Smooth muscle cell (in vitro differentiated cells): ENCODE results near the gene MTUS2. TPM values are rescaled to one million over a fixed set of nuclear protein-coding genes. Genes with fewer than 3 reads are reported as not detected.

Experiments used
- DNase-seq: peaks from one replicate; lab custom pipeline; 2025; ENCODE audit not compliant: unreplicated experiment; lab: John Stamatoyannopoulos, UW
- H2AFZ ChIP-seq: fragments of 200-600 bp; sonication (generic); 2 replicates; pipeline ENCODE4 v1.6.0; 2016; ENCODE audit warnings: antibody characterized with exemption, low read depth, mild to moderate bottlenecking
- H3F3A ChIP-seq: fragments of 200-600 bp; sonication (generic); 2 replicates; pipeline ENCODE4 v1.6.0; 2017; ENCODE audit warnings: antibody characterized with exemption, low read depth
- H3K27ac ChIP-seq: fragments of 200-600 bp; sonication (generic); 2 replicates; pipeline ENCODE4 v1.5.1; 2016; ENCODE audit warnings: low read depth, mild to moderate bottlenecking
- H3K27me3 ChIP-seq: fragments of 200-600 bp; sonication (generic); 2 replicates; pipeline ENCODE4 v1.6.1; 2016; ENCODE audit warnings: low read depth, mild to moderate bottlenecking
- H3K36me3 ChIP-seq: fragments of 200-600 bp; sonication (generic); 2 replicates; pipeline ENCODE4 v1.5.1; 2016; ENCODE audit warnings: low read depth
- H3K4me1 ChIP-seq: fragments of 200-600 bp; sonication (generic); 2 replicates; pipeline ENCODE4 v1.5.1; 2016; ENCODE audit warnings: low read depth
- H3K4me2 ChIP-seq: fragments of 200-600 bp; sonication (generic); 2 replicates; pipeline ENCODE4 v1.6.0; 2016; ENCODE audit warnings: mild to moderate bottlenecking
- H3K4me3 ChIP-seq: fragments of 200-600 bp; sonication (generic); 2 replicates; pipeline ENCODE4 v1.5.1; 2016; ENCODE audit warnings: mild to moderate bottlenecking
- H3K79me2 ChIP-seq: fragments of 200-600 bp; sonication (generic); 2 replicates; pipeline ENCODE4 v1.6.0; 2016; ENCODE audit warnings: low read depth, mild to moderate bottlenecking
- H3K9ac ChIP-seq: fragments of 200-600 bp; sonication (generic); 2 replicates; pipeline ENCODE4 v1.6.0; 2016; ENCODE audit warnings: low read depth
- H3K9me3 ChIP-seq: fragments of 200-600 bp; sonication (generic); replicated peaks from 2 replicates; pipeline ENCODE4 v1.5.1; 2016; ENCODE audit warnings: low read depth
- H4K20me1 ChIP-seq: fragments of 200-600 bp; sonication (generic); 2 replicates; pipeline ENCODE4 v1.6.0; 2016; ENCODE audit warnings: low read depth
- CTCF ChIP-seq: fragments of 200-600 bp; sonication (generic); IDR thresholded peaks from 2 replicates; pipeline ENCODE4 v1.5.1; 2017; ENCODE audit warnings: borderline replicate concordance, mild to moderate bottlenecking, antibody characterized with exemption; ENCODE audit not compliant: insufficient read depth, poor library complexity, severe bottlenecking
- WGBS: methylation state at CpG from one replicate; pipeline ENCODE4 v1.1.7; 2016; ENCODE audit warnings: low lambda C conversion rate; 5-methylcytosine and 5-hydroxymethylcytosine counted together
- polyA plus RNA-seq: library from polyadenylated mRNA; unstranded; fragments of >200 nt; fragmentation: Nextera tagmentation; extraction: Ambion mirVana; gene quantifications from 2 replicates; pipeline ENCODE4 v1.2.1, GENCODE V29; 2016
- total RNA-seq: library from RNA; depleted of rRNA; stranded (reverse); fragments of >200 nt; gene quantifications from 2 replicates; pipeline ENCODE4 v1.2.3, GENCODE V29; 2014

Gene MTUS2
- total and polyA plus RNA-seq, 2 experiments from 2014 or later: 0.06 to 0.63 TPM

- no peak for DNase-seq
- TF ChIP-seq CTCF: no peak
- H3K9me3 ChIP-seq: no peaks in the 10 kb centered on the region
Observed at GRCh38 chr13:29008296-29008695, 188.2 kb downstream of the MTUS2 start.

GRCh38 chr13:29020314-29020713 lies 200.2 kb downstream of the MTUS2 start:
- H3K27ac ChIP-seq: no peak overlapping the region
- no peak for DNase-seq
- H3K4me3 ChIP-seq: no peak overlapping the region
- H3K9ac ChIP-seq: no peak overlapping the region
- H2AFZ ChIP-seq: no peak overlapping the region
- no peak for TF ChIP-seq CTCF
- H3K79me2 ChIP-seq: no peaks in the 10 kb centered on the region
- no peaks in the 10 kb centered on the region for H3K27me3 ChIP-seq
- no peaks in the 10 kb centered on the region for H3K9me3 ChIP-seq
- WGBS: 61% methylated on average over 7 of the region's 7 CpGs
- no peaks in the 10 kb centered on the region for H3K4me1 ChIP-seq
- no peaks in the 10 kb centered on the region for H3F3A ChIP-seq
- H4K20me1 ChIP-seq: no peaks in the 10 kb centered on the region
- peak overlapping the region; percentile 24 for H3K4me2 ChIP-seq
- H3K36me3 ChIP-seq: no peaks in the 10 kb centered on the region

More at GRCh38 chr13:29008296-29008695, 188.2 kb downstream of the MTUS2 start:
- Histone ChIP-seq H3K4me3 (no peak overlapping the region), H3K4me1 (no peaks in the 10 kb centered on the region), H3K9ac (no peak overlapping the region), H3K36me3 (no peaks in the 10 kb centered on the region), H3F3A (no peaks in the 10 kb centered on the region), H3K27ac (no peak overlapping the region), H3K79me2 (no peaks in the 10 kb centered on the region), H3K27me3 (no peaks in the 10 kb centered on the region), H3K4me2 (no peak overlapping the region), H2AFZ (no peak overlapping the region), H4K20me1 (no peaks in the 10 kb centered on the region)
- 95% methylated on average over 4 of the region's 4 CpGs for WGBS

GRCh38 chr13:29021311-29021710 lies 201.2 kb downstream of the MTUS2 start:
- no peak overlapping the region for H3K4me3 ChIP-seq
- WGBS: 76% methylated on average over 2 of the region's 2 CpGs
- H2AFZ ChIP-seq: no peak overlapping the region

More at GRCh38 chr13:29021311-29021710, 201.2 kb downstream of the MTUS2 start:
- Histone ChIP-seq H3K27ac (no peak overlapping the region), H3K79me2 (no peaks in the 10 kb centered on the region), H3K9me3 (no peaks in the 10 kb centered on the region), H3K4me2 (no peak overlapping the region), H3F3A (no peaks in the 10 kb centered on the region), H3K9ac (no peak overlapping the region), H4K20me1 (no peaks in the 10 kb centered on the region), H3K27me3 (no peaks in the 10 kb centered on the region), H3K4me1 (no peaks in the 10 kb centered on the region), H3K36me3 (no peaks in the 10 kb centered on the region)
- DNase-seq: no peak
- TF ChIP-seq CTCF: no peak
